Spinal cord (tissue), 10 donors: ENCODE measurements around the gene CCDC57. TPM values are rescaled to one million over a fixed set of nuclear protein-coding genes. Genes with fewer than 3 reads are reported as not detected.

Experiments
- DNase-seq, 6 donors: peaks; one replicate each; pipeline versions ENCODE4 v3.0.0 to v3.0.0-alpha.2; 2013 to 2015; ENCODE audit warnings: low spot score in 6 of 6, low read depth in 4 of 6
- H3K27ac ChIP-seq: one replicate; pipeline ENCODE4 v1.5.1; 2013; ENCODE audit warnings: low read depth, low read length, control low read depth
- H3K27me3 ChIP-seq: one replicate; pipeline ENCODE4 v1.6.1; 2013; ENCODE audit warnings: low read length; ENCODE audit not compliant: control insufficient read depth, insufficient read depth
- H3K36me3 ChIP-seq: one replicate; pipeline ENCODE4 v1.6.1; 2013; ENCODE audit warnings: low read length; ENCODE audit not compliant: control insufficient read depth, insufficient read depth
- H3K4me1 ChIP-seq: one replicate; pipeline ENCODE4 v1.6.1; 2013; ENCODE audit warnings: low read length; ENCODE audit not compliant: control insufficient read depth, insufficient read depth
- H3K4me3 ChIP-seq: one replicate; pipeline ENCODE4 v1.5.1; 2013; ENCODE audit warnings: low read depth, low read length, control low read depth
- H3K9me3 ChIP-seq: one replicate; pipeline ENCODE4 v1.6.1; 2013; ENCODE audit warnings: low read length; ENCODE audit not compliant: control insufficient read depth, insufficient read depth
- WGBS: methylation state at CpG from one replicate; pipeline ENCODE4 v1.1.5; 2013; ENCODE audit warnings: missing lambda C conversion rate; ENCODE audit not compliant: insufficient coverage; 5-methylcytosine and 5-hydroxymethylcytosine counted together
- polyA plus RNA-seq, 2 donors: library from polyadenylated mRNA; unstranded; fragments of 120-200 nt; gene quantifications; one replicate each; pipeline ENCODE4 v1.2.1, GENCODE V29; 2013; ENCODE audit not compliant: insufficient read length in 2 of 2
- total RNA-seq, 2 donors: library from RNA; depleted of rRNA in 1 of 2; stranded (reverse); fragments of 120-200 nt in 1 of 2; fragments of >200 nt in 1 of 2; gene quantifications; one replicate each; pipeline versions ENCODE4 v1.2.3 to v1.2.4, GENCODE V29; 2013 to 2014
- donor health status: healthy.

CCDC57 gene
- total and polyA plus RNA-seq, 4 donors: 15.3 to 85.3 (median 39.7) TPM

DNA sequence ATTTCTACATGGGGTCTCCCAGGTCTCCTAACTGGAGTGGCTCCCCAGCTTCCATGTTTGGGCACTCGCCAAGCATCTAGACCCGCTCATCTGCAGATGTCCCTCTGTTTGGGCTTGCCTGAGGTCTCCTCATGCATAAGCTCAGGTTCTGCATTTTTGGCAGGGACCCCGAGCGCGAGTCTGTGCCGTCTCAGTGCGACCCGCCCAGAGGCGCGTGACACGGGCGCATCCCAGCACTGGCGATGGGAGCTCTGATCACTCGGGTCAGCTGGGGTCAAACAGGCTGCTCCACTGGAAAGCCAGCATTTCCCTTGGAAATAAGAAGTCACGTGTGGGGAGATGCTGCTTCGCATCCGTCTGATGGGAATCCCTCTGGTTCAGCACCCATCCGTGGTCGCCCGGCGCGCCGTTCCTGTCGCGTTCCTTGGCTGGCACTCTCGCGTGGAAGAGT, 57.7 kb downstream of the CCDC57 start:
- WGBS: 89% methylated on average over 27 of the region's 27 CpGs
- Histone ChIP-seq H3K36me3 (peaks cover 82% of the 10 kb centered on the region), H3K27ac (no peak overlapping the region), H3K4me1 (no peaks in the 10 kb centered on the region), H3K4me3 (no peak overlapping the region), H3K27me3 (no peaks in the 10 kb centered on the region), H3K9me3 (no peaks in the 10 kb centered on the region)
- DNase-seq: no peak

DNA sequence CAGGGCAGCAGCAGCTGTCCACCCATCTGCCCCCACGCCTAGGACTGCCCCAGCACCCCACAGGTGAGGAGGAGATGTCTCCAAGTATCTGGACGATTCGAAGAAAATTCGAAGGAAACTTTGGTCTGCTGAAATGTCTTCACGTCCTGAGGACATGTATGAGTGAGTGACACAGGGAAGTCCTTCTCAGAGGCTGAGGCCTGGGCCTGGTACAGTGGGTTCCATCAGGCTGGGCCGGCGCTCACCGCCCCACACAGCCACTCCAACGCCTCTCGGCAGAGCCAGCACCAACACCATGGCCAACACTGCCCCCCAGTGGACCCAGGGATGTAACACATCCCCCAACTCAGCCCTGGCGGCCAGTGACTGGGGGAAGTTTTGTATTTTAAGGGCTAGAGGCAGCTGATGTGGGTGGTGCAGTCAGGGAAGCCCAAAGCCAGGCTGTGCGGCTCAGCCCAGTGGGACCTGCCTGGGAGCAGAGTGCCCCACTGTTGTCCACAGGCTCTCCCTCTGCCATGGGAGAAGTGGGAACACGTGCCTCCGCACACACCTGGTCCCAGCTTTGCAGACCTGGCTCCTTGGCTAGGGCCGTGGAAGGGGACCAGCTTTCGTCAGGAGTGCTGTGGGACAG, 58.8 kb downstream of the CCDC57 start:
- Histone ChIP-seq H3K36me3 (peaks cover 83% of the 10 kb centered on the region), H3K9me3 (no peaks in the 10 kb centered on the region), H3K27me3 (no peaks in the 10 kb centered on the region), H3K27ac (no peak overlapping the region), H3K4me1 (no peaks in the 10 kb centered on the region), H3K4me3 (no peak overlapping the region)
- DNase-seq: peak; percentile 22 to 86 (median 44)
- 64% methylated on average over 11 of the region's 16 CpGs for WGBS

DNA sequence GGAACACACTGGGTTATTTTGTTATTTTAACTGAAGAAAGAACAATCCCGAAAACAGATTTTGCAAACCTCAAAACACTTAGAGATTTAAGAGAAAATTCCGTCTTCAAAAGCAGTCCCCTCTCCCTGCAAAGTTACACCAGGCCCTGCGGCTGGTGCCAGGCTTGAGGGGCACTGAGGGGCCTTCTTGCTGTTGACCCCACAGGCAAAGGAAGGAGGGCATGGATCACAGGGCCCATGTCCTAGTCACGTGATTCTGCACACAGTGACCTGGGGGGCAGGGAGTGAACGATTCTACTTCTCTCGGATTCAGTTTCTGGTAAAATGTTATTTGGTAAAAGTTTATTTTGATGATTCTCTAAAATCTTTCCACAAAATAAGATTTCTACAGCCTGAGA, 59.3 kb downstream of the CCDC57 start:
- no peak overlapping the region for H3K4me3 ChIP-seq
- no peaks in the 10 kb centered on the region for H3K27me3 ChIP-seq
- H3K9me3 ChIP-seq: no peaks in the 10 kb centered on the region
- H3K27ac ChIP-seq: no peak overlapping the region
- H3K4me1 ChIP-seq: no peaks in the 10 kb centered on the region
- peaks cover 80% of the 10 kb centered on the region for H3K36me3 ChIP-seq
- no peak for DNase-seq
- 94% methylated on average over 3 of the region's 6 CpGs for WGBS

DNA sequence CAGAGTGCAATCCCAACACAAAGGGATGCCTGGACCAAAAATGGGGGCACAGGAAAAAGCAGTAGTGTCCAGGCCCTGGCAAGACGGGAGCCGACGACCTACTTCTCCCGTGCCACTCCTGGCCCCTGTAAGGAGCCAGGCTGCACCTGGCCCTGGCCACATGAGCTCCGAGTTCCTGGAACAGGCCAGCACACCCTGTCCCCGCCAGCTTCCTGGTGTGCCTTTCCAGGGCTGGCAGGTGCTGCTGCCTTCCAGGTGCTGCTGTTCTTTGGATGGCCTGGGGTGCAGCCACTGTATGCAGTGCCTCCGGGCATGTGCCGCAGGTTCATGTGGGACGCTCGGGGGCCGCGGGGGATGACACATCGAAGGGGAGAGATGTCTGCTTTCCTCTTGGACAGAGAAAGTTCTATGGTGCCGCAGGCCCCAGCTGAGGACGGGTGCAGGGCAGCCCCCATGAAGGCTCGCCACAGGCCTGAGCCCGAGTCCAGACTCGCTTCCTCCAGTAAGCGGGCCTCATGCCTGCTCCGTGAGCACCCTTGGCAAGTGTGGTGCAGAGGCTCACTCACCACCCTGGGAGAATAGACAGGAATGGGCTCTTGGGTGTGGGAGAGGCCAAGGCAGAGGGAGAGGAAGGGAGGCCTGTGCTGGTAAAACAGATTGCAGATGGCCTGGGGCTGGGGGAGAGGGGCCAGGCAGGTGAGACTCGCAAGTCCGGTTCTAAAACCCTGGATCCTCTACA, 59.9 kb downstream of the CCDC57 start:
- Histone ChIP-seq H3K9me3 (no peaks in the 10 kb centered on the region), H3K36me3 (peaks cover 75% of the 10 kb centered on the region), H3K4me3 (no peak overlapping the region), H3K27ac (no peak overlapping the region), H3K4me1 (no peaks in the 10 kb centered on the region), H3K27me3 (no peaks in the 10 kb centered on the region)
- DNase-seq: no peak
- WGBS: 84% methylated on average over 21 of the region's 22 CpGs

DNA sequence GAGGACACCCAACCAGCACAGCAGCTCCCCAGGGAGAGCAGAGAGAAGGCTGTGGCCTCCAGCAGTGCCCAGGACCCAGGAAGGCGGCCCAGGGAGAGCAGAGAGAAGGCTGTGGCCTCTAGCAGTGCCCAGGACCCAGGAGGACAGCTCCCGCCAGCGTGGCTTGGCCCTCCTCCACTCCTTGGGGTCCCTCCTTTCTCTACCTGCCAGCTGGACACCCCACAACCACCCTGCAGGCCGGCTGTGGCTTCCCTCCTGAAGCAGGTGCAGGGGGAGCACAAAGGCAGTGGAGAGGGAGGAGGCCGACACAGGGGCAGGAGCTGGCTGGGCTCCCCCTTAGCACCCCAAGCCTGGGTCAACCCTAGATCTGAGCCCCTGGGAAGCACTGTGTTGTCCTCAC, 60.5 kb downstream of the CCDC57 start:
- no peak for DNase-seq
- WGBS: 95% methylated on average over 3 of the region's 5 CpGs
- no peaks in the 10 kb centered on the region for H3K9me3 ChIP-seq
- no peak overlapping the region for H3K27ac ChIP-seq
- H3K4me3 ChIP-seq: no peak overlapping the region
- peaks cover 72% of the 10 kb centered on the region for H3K36me3 ChIP-seq
- no peaks in the 10 kb centered on the region for H3K4me1 ChIP-seq
- H3K27me3 ChIP-seq: no peaks in the 10 kb centered on the region

DNA sequence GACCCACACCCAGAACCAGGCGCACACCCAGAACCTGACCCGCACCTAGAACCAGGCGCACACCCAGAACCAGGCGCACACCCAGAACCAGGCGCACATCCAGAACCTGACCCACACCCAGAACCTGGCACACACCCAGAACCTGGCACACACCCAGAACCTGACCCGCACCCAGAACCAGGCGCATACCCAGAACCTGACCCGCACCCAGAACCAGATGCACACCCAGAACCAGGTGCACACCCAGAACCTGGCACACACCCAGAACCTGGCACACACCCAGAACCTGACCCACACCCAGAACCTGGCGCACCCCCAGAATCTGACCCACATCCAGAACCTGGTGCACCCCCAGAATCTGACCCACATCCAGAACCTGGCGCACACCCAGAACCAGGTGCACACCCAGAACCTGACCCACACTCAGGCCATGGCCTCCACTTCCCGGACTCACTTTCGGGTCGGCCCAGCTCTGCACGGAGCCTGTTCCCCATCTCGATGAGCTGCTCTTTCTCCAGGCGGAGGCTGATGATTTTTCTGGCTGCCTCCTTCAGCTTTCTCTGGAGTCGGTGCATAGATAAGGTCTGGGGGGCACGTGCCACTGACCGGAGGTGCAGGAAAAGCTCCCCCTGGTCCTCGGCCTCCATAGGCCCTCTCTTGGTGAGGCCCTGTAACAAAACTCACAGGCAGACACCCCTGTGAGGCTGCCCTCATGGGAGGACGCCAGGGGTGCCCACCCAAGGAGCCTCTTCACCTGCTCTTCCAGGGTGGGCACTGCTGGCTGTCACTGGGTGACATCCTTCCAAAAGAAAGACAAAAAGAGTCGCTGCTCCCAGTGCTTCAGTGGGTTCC, 61.3 kb downstream of the CCDC57 start:
- Histone ChIP-seq H3K36me3 (peaks cover 64% of the 10 kb centered on the region), H3K9me3 (no peaks in the 10 kb centered on the region), H3K4me3 (no peak overlapping the region), H3K27me3 (no peaks in the 10 kb centered on the region), H3K27ac (no peak overlapping the region), H3K4me1 (no peaks in the 10 kb centered on the region)
- WGBS: 90% methylated on average over 15 of the region's 22 CpGs
- DNase-seq: no peak

DNA sequence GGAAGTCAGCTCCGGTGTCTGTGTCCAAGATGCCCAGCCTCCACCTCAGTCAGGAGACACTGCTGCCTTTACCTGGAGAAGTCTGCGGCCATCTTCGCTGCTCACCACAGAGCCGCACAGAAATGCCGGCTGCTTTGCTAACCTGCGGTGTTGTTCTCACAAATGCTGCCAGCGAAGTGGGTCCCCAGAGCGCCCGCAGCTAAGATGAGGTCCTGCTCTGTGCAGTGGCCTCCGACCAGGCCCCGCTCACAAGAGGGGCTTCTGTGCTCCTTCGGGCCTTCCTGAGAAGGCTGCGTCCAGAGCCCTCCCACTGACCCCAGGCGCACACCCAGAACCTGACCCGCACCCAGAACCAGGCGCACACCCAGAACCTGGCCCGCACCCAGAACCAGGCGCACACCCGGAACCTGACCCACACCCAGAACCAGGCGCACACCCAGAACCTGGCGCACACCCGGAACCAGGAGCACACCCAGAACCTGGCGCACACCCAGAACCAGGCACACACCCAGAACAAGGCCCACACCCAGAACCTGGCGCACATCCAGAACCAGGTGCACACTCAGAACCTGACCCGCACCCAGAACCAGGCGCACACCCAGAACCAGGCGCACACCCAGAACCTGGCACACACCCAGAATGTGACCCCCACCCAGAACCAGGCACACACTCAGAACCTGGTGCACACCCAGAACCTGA, 63.1 kb downstream of the CCDC57 start:
- H3K27ac ChIP-seq: no peak overlapping the region
- H3K27me3 ChIP-seq: no peaks in the 10 kb centered on the region
- DNase-seq: no peak
- no peaks in the 10 kb centered on the region for H3K9me3 ChIP-seq
- H3K4me3 ChIP-seq: no peak overlapping the region
- H3K4me1 ChIP-seq: no peaks in the 10 kb centered on the region
- peaks cover 53% of the 10 kb centered on the region for H3K36me3 ChIP-seq
- 90% methylated on average over 24 of the region's 27 CpGs for WGBS

DNA sequence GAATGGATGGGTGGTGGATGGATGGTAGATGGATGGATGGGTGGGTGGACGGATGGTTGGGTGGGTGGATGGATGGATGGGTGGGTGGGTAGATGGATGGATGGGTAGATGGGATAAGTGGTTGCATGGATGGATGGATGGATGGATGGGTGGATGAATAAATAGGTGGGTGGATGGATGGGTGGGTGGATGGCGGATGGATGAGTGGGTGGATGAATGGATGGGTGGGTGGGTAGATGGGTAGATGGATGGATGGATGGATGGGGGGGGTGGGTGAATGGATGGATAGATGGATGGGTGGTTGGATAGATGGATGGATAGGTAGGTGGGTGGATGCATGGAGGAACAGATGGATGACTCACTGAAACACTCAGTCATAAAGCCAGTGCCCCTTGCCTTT, 63.6 kb downstream of the CCDC57 start:
- Histone ChIP-seq H3K9me3 (no peaks in the 10 kb centered on the region), H3K4me3 (no peak overlapping the region), H3K36me3 (peaks cover 47% of the 10 kb centered on the region), H3K4me1 (no peaks in the 10 kb centered on the region), H3K27me3 (no peaks in the 10 kb centered on the region), H3K27ac (no peak overlapping the region)
- 100% methylated on average over 1 of the region's 2 CpGs for WGBS
- DNase-seq: no peak

DNA sequence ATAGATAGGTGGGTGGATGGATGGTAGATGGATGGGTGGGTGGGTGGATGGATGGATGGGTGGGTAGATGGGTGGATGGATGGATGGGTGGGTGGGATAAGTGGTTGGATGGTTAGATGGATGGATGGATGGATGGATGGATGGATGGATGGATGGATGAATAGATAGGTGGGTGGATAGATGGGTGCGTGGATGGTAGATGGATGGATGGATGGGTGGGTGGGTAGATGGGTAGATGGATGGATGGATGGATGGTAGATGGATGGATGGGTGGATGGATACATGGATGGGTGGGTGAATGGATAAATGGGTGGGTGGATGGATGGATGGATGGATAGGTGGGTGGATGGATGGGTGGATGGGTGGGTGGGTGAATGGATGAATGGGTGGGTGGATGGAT, 64.6 kb downstream of the CCDC57 start:
- WGBS: 100% methylated on average over 1 of the region's 1 CpG
- Histone ChIP-seq H3K4me3 (no peak overlapping the region), H3K27ac (no peak overlapping the region), H3K4me1 (no peaks in the 10 kb centered on the region), H3K9me3 (no peaks in the 10 kb centered on the region), H3K36me3 (peaks cover 39% of the 10 kb centered on the region), H3K27me3 (no peaks in the 10 kb centered on the region)
- DNase-seq: no peak
